ENCODE data around the gene TRIM28.

GRCh38 chr19:58569191-58569942, 25.5 kb downstream of the TRIM28 start:
- no peak for TF ChIP-seq CTCF (IDR thresholded peaks at IDR 0.05)
- no peak for TF ChIP-seq FOXJ3 (CRISPR knock-in tag; IDR thresholded peaks at IDR 0.05; ENCODE audit: borderline replicate concordance)
- TF ChIP-seq SP1 (CRISPR knock-in tag; conservative IDR thresholded peaks at IDR 0.05) = no peak
- no peak for TF ChIP-seq FOXK1 (CRISPR knock-in tag; IDR thresholded peaks at IDR 0.05)
- no peak for TF ChIP-seq ZNF423 (CRISPR knock-in tag; IDR thresholded peaks at IDR 0.05)
- TF ChIP-seq RELA (CRISPR knock-in tag; IDR thresholded peaks at IDR 0.05; ENCODE audit: borderline replicate concordance) = no peak
- no peak for TF ChIP-seq ETV6 (CRISPR knock-in tag; IDR thresholded peaks at IDR 0.05)
- no peak for TF ChIP-seq JUN (CRISPR knock-in tag; IDR thresholded peaks at IDR 0.05)
- no peak for TF ChIP-seq E2F4 (CRISPR knock-in tag; IDR thresholded peaks at IDR 0.05; ENCODE audit: borderline replicate concordance, low read depth)
- TF ChIP-seq ATF2 (CRISPR knock-in tag; IDR thresholded peaks at IDR 0.05; ENCODE audit: borderline replicate concordance, low read depth) = no peak
- TF ChIP-seq FOXP1 (CRISPR knock-in tag; IDR thresholded peaks at IDR 0.05; ENCODE audit: borderline replicate concordance) = no peak
- no peak for TF ChIP-seq ARID4B (CRISPR knock-in tag; IDR thresholded peaks at IDR 0.05; ENCODE audit: borderline replicate concordance)
- TF ChIP-seq ZNF138 (CRISPR knock-in tag; conservative IDR thresholded peaks at IDR 0.05) = no peak
